NCI-H2029 treated with DMSO at 0.1 percent for 48 hours (cell line): ENCODE data around the gene DLGAP1.

ENCODE experiments used
- DNase-seq: peaks from one replicate; lab custom pipeline; 2025; lab: John Stamatoyannopoulos, UW

The DLGAP1 gene

GRCh38 chr18:3900327-3900726 is 554.8 kb downstream of the DLGAP1 start:
- DNase-seq: no peak

GRCh38 chr18:3898861-3899613 is 556.1 kb downstream of the DLGAP1 start:
- DNase-seq: no peak

GRCh38 chr18:3892152-3892551 is 563.0 kb downstream of the DLGAP1 start:
- no peak for DNase-seq

- no peak for DNase-seq
These were observed 563.9 kb downstream of the DLGAP1 start for GRCh38 chr18:3891245-3891644.

GRCh38 chr18:3889803-3890202 is 565.3 kb downstream of the DLGAP1 start:
- no peak for DNase-seq

GRCh38 chr18:3889121-3889520 is 566.0 kb downstream of the DLGAP1 start:
- DNase-seq: no peak

- no peak for DNase-seq
These were observed 568.4 kb downstream of the DLGAP1 start for GRCh38 chr18:3886575-3887322.

DNA sequence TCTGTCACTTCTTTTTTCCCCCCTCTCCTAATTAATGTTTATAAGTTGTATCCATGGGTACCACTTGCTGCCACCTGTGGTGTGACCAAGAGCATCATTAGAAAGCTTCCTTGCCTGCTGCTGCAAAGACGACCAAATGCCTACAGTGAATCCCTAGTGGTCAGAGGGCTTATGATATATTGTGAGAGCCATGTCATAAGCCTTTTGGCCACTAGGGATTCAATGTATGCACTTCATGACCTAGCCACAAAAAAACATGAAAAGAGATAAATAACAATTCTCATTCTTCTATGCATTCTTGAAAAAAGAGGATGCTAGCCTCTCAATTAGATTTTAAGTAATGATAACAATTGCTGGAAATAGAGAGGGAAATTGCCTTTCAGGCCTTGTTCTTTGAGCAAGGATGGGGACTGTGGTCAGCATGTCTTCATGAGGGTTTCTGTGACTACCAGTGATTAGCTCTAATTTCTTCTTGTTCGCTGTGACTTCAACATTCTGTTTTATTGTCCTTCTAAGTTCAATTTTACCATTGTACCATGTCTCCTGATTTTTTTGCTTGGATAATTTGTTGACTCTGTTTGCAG is 569.8 kb downstream of the DLGAP1 start:
- DNase-seq: no peak

GRCh38 chr18:3879836-3880120 is 575.3 kb downstream of the DLGAP1 start:
- DNase-seq: no peak

GRCh38 chr18:3879114-3879835 is 575.8 kb downstream of the DLGAP1 start:
- no peak for DNase-seq

- no peak for DNase-seq
These were observed 576.7 kb downstream of the DLGAP1 start for GRCh38 chr18:3878401-3878800.

- DNase-seq: no peak
These were observed 577.4 kb downstream of the DLGAP1 start for GRCh38 chr18:3877678-3878077.

GRCh38 chr18:3875961-3876360 is 579.1 kb downstream of the DLGAP1 start:
- DNase-seq: no peak

GRCh38 chr18:3875376-3875775 is 579.7 kb downstream of the DLGAP1 start:
- DNase-seq: no peak

DNA sequence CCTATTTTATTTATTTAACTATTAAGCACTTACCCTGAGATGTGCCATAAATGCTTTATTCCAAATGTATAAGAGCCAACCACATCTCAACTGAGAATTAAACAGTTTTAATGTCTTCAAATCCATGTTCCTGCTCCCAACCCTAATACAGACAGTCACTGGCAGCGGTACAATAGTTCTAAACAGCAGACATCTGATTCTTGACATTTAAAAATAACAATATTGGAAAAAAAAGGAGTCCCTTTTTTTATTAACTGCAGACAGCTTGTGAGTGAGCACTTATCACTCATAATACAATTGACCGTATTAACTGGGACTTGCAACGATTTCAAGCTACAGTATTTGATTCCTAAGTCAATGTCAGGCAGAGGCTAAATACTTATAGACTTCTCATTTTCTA is 580.5 kb downstream of the DLGAP1 start:
- DNase-seq: no peak

DNA sequence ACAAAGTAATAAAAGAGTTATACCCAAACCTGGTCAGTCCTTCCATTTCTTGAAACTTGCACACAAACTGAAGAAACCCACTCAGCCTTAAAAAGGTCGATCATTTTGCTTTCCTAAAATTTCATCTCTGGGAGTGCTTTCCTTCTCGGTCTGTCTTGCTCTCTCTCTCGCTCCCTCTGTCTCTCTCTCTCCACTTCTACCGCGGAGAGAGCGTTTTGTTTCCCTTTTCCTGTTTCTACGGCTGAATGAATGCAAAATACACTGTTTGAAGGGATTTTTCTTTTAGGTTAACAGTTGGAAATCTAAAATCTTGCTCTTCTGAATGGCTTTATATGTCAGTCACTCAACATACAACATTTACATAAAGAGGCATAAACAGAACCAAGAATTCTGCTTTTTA is 581.0 kb downstream of the DLGAP1 start:
- no peak for DNase-seq

DNA sequence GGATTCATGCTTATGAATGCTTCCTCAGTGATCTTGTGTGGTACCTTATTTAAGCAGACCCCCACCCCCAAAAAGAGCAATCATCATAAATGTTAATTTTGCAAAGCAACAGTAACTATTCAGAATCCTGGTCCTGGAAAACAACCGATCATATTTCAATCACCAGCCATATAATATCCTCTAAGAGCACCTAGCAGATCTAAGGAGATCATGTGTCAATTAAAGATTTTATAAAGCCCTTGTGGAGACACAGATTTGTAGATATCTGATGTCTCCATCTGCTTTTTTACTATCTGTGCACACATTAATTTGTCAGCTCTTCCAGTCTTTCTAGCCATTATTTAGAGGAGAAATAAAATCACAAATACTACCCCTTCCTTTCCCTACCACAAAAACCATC is 581.4 kb downstream of the DLGAP1 start:
- DNase-seq: peak; percentile 15

- DNase-seq: no peak
These were observed 581.9 kb downstream of the DLGAP1 start for GRCh38 chr18:3873211-3873610.

DNA sequence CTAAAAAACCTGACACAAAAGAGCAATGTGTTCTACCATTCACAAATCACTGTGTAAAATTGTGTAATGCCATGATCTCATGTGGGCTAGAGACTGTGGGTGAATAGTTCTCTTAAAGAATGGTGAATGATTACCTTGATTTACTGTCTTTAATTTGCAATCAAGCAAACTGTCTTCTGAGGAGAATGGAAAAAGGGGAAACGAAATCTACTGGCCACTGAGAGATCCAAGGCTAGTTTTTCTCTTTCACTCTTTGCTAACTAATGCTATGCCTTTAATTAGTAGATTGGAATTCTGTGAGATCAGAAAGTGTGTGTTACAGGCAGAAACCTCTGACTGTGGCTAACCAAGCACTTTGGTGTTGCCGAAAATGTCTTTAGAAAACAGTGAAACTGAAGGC is 582.5 kb downstream of the DLGAP1 start:
- no peak for DNase-seq

DNA sequence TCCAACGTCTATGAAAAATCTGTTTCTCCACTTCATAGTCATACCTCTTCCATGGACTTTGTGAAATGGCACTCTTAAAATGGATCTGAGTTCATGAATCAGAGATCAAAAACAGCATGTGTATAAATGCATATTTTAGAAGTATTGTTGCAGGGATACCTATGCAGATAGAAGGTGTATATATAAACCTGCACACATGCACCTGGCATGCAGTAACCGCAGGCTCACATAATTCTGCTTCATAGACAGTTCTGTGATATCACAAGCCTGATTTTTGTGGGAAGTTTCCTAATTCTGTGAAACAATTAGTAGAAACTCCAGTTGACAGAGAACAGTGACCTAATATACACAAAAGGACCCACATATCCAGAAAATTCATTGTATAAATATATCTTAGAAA is 583.4 kb downstream of the DLGAP1 start:
- DNase-seq: no peak

DNA sequence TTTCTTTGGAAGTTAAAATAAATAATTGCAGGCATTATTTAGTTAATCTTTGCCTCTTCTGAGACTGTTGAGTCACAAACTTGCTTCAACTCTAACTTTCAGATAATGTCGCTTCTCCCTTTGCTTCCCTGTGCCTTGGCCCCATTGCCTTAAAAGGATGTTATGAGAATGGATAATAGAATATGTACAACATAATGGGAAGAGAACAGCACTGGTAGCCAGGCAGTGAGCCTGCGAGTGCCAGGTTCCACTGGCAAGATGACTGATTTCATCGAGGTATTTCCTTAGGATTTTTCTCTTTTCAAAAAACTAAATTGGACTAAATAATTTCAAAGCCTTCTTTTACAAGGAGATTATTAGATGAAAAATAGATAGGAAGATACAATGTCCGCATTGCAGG is 584.2 kb downstream of the DLGAP1 start:
- no peak for DNase-seq

DNA sequence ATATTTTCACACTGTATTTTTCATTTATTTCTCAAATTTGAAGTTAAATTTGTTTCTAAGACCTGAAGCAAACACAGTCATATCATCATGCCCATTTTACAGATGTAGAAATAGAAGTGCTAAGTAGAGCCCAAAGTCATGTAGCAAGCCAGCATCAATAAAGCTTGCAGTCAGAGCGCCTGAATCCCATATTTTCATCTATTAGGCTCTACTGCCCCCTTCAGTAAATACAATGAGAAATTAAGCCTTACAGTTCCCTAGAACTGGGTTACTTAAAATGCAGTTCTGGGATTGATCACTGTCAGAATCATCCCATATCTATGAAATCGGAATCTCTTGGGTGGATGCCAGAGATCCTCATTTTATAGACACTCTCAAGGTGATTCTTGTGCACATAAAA is 585.3 kb downstream of the DLGAP1 start:
- peak; percentile 75 for DNase-seq

GRCh38 chr18:3867864-3868311 is 587.2 kb downstream of the DLGAP1 start:
- DNase-seq: no peak
